Peyer's patch (tissue), 4 donors: Measurements from ENCODE around the gene FAM177A1.

Source experiments
- CTCF ChIP-seq, 6 experiments: fragments of 450-650 bp in 4 of 6; fragments of 200-600 bp in 2 of 6; sonication (generic) in 1 of 6; IDR thresholded peaks; one replicate each; pipeline ENCODE4 v1.5.1; 2017 to 2019; ENCODE audit warnings: antibody characterized with exemption in 6 of 6, mild to moderate bottlenecking in 3 of 6, moderate library complexity in 1 of 6
- POLR2A ChIP-seq, 2 donors: fragments of 450-650 bp; IDR thresholded peaks; one replicate each; pipeline ENCODE4 v1.5.1; 2017; ENCODE audit warnings: antibody characterized with exemption in 2 of 2, mild to moderate bottlenecking in 2 of 2, moderate library complexity in 2 of 2

- TF ChIP-seq POLR2A (IDR thresholded peaks at IDR 0.05) (no peak), CTCF (IDR thresholded peaks at IDR 0.05) (no peak)
Measured at GRCh38 chr14:35073486-35073885, 27.4 kb downstream of the FAM177A1 start.
